Keratinocyte (primary cell): ENCODE results near the gene LHX5. TPM values are rescaled to one million over a fixed set of nuclear protein-coding genes. Genes with fewer than 3 reads are reported as not detected.

ENCODE experiments used
- DNase-seq: peaks from one replicate; pipeline ENCODE4 v3.0.0-alpha.2; 2011; ENCODE audit warnings: low read depth, missing footprints, low spot score
- FAIRE-seq: peaks from 2 replicates; lab custom pipeline; 2011; peaks lifted over from hg19 to GRCh38; lab: Jason Lieb, UNC
- H2AFZ ChIP-seq: 2 replicates; pipeline ENCODE4 v1.6.0; 2012; ENCODE audit warnings: low read length, control low read depth, inconsistent platforms; ENCODE audit not compliant: control insufficient read depth
- H3K27ac ChIP-seq: 2 replicates; pipeline ENCODE4 v1.5.1; 2011; ENCODE audit warnings: low read length; ENCODE audit not compliant: control insufficient read depth, insufficient read depth
- H3K27me3 ChIP-seq: 3 replicates; pipeline ENCODE4 v1.6.0; 2011; ENCODE audit warnings: low read length; ENCODE audit not compliant: control insufficient read depth, insufficient read depth; ENCODE audit errors: extremely low read depth
- H3K36me3 ChIP-seq, 2 experiments: 2 replicates in 1 of 2; 3 replicates in 1 of 2; pipeline ENCODE4 v1.5.1; 2011; ENCODE audit warnings: low read length in 2 of 2, mild to moderate bottlenecking in 1 of 2; ENCODE audit not compliant: control insufficient read depth in 2 of 2, insufficient read depth in 2 of 2; ENCODE audit errors: extremely low read depth in 1 of 2
- H3K4me1 ChIP-seq: 3 replicates; pipeline ENCODE4 v1.5.1; 2011; ENCODE audit warnings: low read length; ENCODE audit not compliant: control insufficient read depth, insufficient read depth; ENCODE audit errors: extremely low read depth
- H3K4me2 ChIP-seq: 3 replicates; pipeline ENCODE4 v1.6.0; 2011; ENCODE audit warnings: low read depth, low read length; ENCODE audit not compliant: control insufficient read depth, insufficient read depth; ENCODE audit errors: extremely low read depth
- H3K4me3 ChIP-seq, 3 experiments: fragments of 200-600 bp in 1 of 3; sonication (generic) in 1 of 3; 2 replicates in 2 of 3; 3 replicates in 1 of 3; pipeline ENCODE4 v1.5.1; 2011 to 2016; ENCODE audit warnings: low read length in 3 of 3, mild to moderate bottlenecking in 3 of 3, control low read depth in 2 of 3, inconsistent platforms in 1 of 3, low read depth in 1 of 3, mixed read lengths in 1 of 3, mixed run types in 1 of 3, moderate library complexity in 1 of 3; ENCODE audit not compliant: control insufficient read depth in 2 of 3, insufficient read depth in 2 of 3; ENCODE audit errors: extremely low read depth in 1 of 3
- H3K79me2 ChIP-seq: 2 replicates; pipeline ENCODE4 v1.6.0; 2012; ENCODE audit warnings: low read length; ENCODE audit not compliant: control insufficient read depth, insufficient read depth
- H3K9ac ChIP-seq: 3 replicates; pipeline ENCODE4 v1.6.0; 2011; ENCODE audit warnings: low read length; ENCODE audit not compliant: control insufficient read depth, insufficient read depth; ENCODE audit errors: extremely low read depth
- H3K9me1 ChIP-seq: 3 replicates; pipeline ENCODE4 v1.6.0; 2011; ENCODE audit warnings: low read length; ENCODE audit not compliant: control insufficient read depth, insufficient read depth; ENCODE audit errors: extremely low read depth
- H3K9me3 ChIP-seq: 2 replicates; pipeline ENCODE4 v1.5.1; 2012; ENCODE audit warnings: low read depth, low read length; ENCODE audit not compliant: control insufficient read depth
- H4K20me1 ChIP-seq: 3 replicates; pipeline ENCODE4 v1.6.0; 2011; ENCODE audit warnings: low read length; ENCODE audit not compliant: control insufficient read depth, insufficient read depth; ENCODE audit errors: extremely low read depth
- EZH2 ChIP-seq: IDR thresholded peaks from one replicate; pipeline ENCODE4 v1.6.1; 2012; ENCODE audit warnings: inconsistent platforms, mild to moderate bottlenecking, low read length, moderate library complexity
- dilution Hi-C: fragments of 300-500 bp; cut with MboI; formaldehyde crosslinking; loops from one replicate; pipeline ENCODE4 v1.7.0; 2020; ENCODE audit warnings: low sequenced_read_pairs; ENCODE audit not compliant: extremely low pct_ligation_motif_present
- polyA plus RNA-seq, 5 experiments: library from polyadenylated mRNA; depleted of rRNA in 3 of 5; stranded (reverse) in 3 of 5; stranded (forward) in 1 of 5; unstranded in 1 of 5; fragments of >200 nt; gene quantifications; 1 replicate in 1 of 5; 2 replicates in 3 of 5; 3 replicates in 1 of 5; pipeline versions ENCODE4 v1.2.1 to v1.2.3, GENCODE V29; 2011 to 2012; ENCODE audit warnings: missing spikeins in 2 of 5, low read depth in 1 of 5, low replicate concordance in 1 of 5
- TF ChIP-seq, protein P1 (sequence below), 3 experiments: IDR thresholded peaks in 1 of 3; conservative IDR thresholded peaks in 1 of 3; optimal IDR thresholded peaks in 1 of 3; 2 replicates in 2 of 3; 3 replicates in 1 of 3; pipeline versions ENCODE3 to v1.5.1; 2011; ENCODE audit warnings: low read length in 3 of 3, mild to moderate bottlenecking in 3 of 3, moderate library complexity in 2 of 3, control low read depth in 1 of 3, inconsistent platforms in 1 of 3; ENCODE audit not compliant: insufficient read depth in 2 of 3; ENCODE audit errors: extremely low read depth in 1 of 3

LHX5 gene
- polyA plus RNA-seq, 1 donor (not counting 4 experiments of a cell fraction or from before 2014, with no cell fraction given) = 0.04 TPM

DNA sequence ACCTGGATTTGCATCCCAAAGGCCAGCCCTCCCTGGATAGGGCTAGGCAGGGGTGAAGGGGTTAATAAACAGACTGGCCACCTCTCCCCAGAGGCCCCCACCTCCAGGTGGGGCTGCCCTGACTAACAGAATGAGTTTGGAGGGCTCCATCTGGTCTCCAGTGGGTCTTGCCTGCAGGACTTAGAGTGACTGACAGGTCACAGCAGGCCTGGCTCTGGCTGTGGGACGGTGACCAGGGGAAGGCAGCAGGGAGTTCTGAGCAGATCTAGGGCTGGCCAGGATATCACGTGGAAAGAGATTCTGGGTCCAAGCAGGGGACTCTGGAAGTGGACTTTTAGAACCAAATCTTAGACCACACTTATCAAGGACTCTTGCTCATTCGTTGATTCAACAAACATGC is 40.9 kb upstream of the LHX5 start:
- H2AFZ ChIP-seq = no peak overlapping the region
- no peaks in the 10 kb centered on the region for H4K20me1 ChIP-seq
- H3K27me3 ChIP-seq = peaks cover 16% of the 10 kb centered on the region
- dilution Hi-C loops = no loop called here
- H3K79me2 ChIP-seq = no peaks in the 10 kb centered on the region
- FAIRE-seq (no peak), DNase-seq (no peak)
- H3K36me3 ChIP-seq = no peaks in the 10 kb centered on the region
- H3K9me1 ChIP-seq = no peaks in the 10 kb centered on the region
- no peak overlapping the region for H3K4me2 ChIP-seq
- H3K27ac ChIP-seq = no peak overlapping the region
- TF ChIP-seq, protein P1, sequence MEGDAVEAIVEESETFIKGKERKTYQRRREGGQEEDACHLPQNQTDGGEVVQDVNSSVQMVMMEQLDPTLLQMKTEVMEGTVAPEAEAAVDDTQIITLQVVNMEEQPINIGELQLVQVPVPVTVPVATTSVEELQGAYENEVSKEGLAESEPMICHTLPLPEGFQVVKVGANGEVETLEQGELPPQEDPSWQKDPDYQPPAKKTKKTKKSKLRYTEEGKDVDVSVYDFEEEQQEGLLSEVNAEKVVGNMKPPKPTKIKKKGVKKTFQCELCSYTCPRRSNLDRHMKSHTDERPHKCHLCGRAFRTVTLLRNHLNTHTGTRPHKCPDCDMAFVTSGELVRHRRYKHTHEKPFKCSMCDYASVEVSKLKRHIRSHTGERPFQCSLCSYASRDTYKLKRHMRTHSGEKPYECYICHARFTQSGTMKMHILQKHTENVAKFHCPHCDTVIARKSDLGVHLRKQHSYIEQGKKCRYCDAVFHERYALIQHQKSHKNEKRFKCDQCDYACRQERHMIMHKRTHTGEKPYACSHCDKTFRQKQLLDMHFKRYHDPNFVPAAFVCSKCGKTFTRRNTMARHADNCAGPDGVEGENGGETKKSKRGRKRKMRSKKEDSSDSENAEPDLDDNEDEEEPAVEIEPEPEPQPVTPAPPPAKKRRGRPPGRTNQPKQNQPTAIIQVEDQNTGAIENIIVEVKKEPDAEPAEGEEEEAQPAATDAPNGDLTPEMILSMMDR (optimal IDR thresholded peaks at IDR 0.05 in 1 of 3, IDR thresholded peaks at IDR 0.05 in 1 of 3, conservative IDR thresholded peaks at IDR 0.05 in 1 of 3; ENCODE audit: extremely low read depth in 1 of 3, insufficient read depth in 2 of 3, low read length in 3 of 3) = no peak
- TF ChIP-seq EZH2 = no peak
- H3K4me3 ChIP-seq = no peak overlapping the region
- no peaks in the 10 kb centered on the region for H3K4me1 ChIP-seq
- no peak overlapping the region for H3K9ac ChIP-seq
- H3K9me3 ChIP-seq = no peaks in the 10 kb centered on the region

DNA sequence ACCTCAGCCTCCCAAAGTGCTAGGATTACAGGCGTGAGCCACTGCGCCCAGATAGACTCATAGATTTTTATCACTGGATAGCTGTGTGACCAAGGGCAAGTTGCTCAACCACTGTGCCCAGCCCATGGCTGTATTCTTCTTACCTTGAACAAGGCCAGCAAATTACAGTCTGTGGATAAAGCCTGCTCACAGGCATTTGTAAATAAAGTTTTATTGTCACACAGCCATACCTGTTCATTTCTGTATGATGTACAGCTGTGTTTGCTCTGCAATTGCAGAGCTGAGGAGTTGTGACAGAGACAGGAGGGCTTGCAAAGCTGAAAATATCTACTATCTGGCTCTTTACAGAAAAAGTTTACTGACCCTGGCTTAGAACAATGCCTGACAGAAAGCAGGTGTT is 35.2 kb upstream of the LHX5 start:
- FAIRE-seq (no peak), DNase-seq (no peak)
- Histone ChIP-seq H3K36me3 (no peaks in the 10 kb centered on the region), H3K4me2 (no peak overlapping the region), H3K9me3 (no peaks in the 10 kb centered on the region), H3K9me1 (no peaks in the 10 kb centered on the region), H3K27ac (no peak overlapping the region), H3K4me3 (no peak overlapping the region), H2AFZ (no peak overlapping the region), H3K27me3 (no peaks in the 10 kb centered on the region), H4K20me1 (no peaks in the 10 kb centered on the region), H3K9ac (no peak overlapping the region), H3K4me1 (no peaks in the 10 kb centered on the region), H3K79me2 (no peaks in the 10 kb centered on the region)
- dilution Hi-C loops = no loop called here
- no peak for TF ChIP-seq EZH2
- TF ChIP-seq, protein P1 (optimal IDR thresholded peaks at IDR 0.05 in 1 of 3, IDR thresholded peaks at IDR 0.05 in 1 of 3, conservative IDR thresholded peaks at IDR 0.05 in 1 of 3; ENCODE audit: extremely low read depth in 1 of 3, insufficient read depth in 2 of 3, low read length in 3 of 3) = no peak
